CD4-positive, alpha-beta memory T cell (primary cell): ENCODE measurements around the gene CISTR. TPM values are rescaled to one million over a fixed set of nuclear protein-coding genes. Genes with fewer than 3 reads are reported as not detected.
A peak's percentile ranks its signal among the peaks of the same experiment; 100 is the strongest.

ENCODE experiments used
- CTCF ChIA-PET: fragments of 350-600 bp; sonication (Branson Sonifier 250); formaldehyde crosslinking; loops from one replicate; lab custom pipeline; 2021; ENCODE audit warnings: inconsistent platforms; ENCODE audit not compliant: partially characterized antibody; lab: Charles Lee
- POLR2A ChIA-PET: fragments of 350-600 bp; sonication (Branson Sonifier 250); formaldehyde crosslinking; loops from one replicate; lab custom pipeline; 2021; ENCODE audit not compliant: partially characterized antibody; lab: Charles Lee
- DNase-seq, 5 donors: peaks; one replicate each; pipeline versions ENCODE4 v3.0.0 to v3.0.0-alpha.2; 2020 to 2022; ENCODE audit warnings: mixed read lengths in 1 of 5
- H3K27ac ChIP-seq: one replicate; pipeline ENCODE4 v1.7.0; 2013; ENCODE audit warnings: low read depth, low read length
- H3K27me3 ChIP-seq: 2 replicates; pipeline ENCODE4 v1.7.0; 2013; ENCODE audit warnings: mild to moderate bottlenecking, low read length, moderate library complexity; ENCODE audit not compliant: insufficient read depth
- H3K36me3 ChIP-seq: 2 replicates; pipeline ENCODE4 v1.7.0; 2013; ENCODE audit warnings: mild to moderate bottlenecking, low read length, moderate library complexity; ENCODE audit not compliant: insufficient read depth
- H3K4me1 ChIP-seq: 2 replicates; pipeline ENCODE4 v1.7.0; 2013; ENCODE audit warnings: mild to moderate bottlenecking, low read length, moderate library complexity; ENCODE audit not compliant: insufficient read depth
- H3K4me3 ChIP-seq, 2 donors: one replicate each; pipeline ENCODE4 v1.7.0; 2013; ENCODE audit warnings: low read length in 2 of 2, mild to moderate bottlenecking in 1 of 2
- H3K9me3 ChIP-seq, 2 donors: one replicate each; pipeline ENCODE4 v1.7.0; 2013; ENCODE audit warnings: low read length in 2 of 2, control low read depth in 1 of 2; ENCODE audit not compliant: control insufficient read depth in 1 of 2
- H3K27ac Mint-ChIP-seq, 7 donors: one replicate each; pipeline ENCODE4 v1.8.0; 2020 to 2021; ENCODE audit warnings: mixed read lengths in 7 of 7, mild to moderate bottlenecking in 6 of 7, inconsistent platforms in 3 of 7, moderate library complexity in 3 of 7
- H3K27me3 Mint-ChIP-seq, 2 donors: one replicate each; pipeline ENCODE4 v1.8.0; 2020 to 2021; ENCODE audit warnings: mixed read lengths in 2 of 2
- H3K36me3 Mint-ChIP-seq, 2 donors: one replicate each; pipeline ENCODE4 v1.8.0; 2020 to 2021; ENCODE audit warnings: mixed read lengths in 2 of 2, inconsistent platforms in 1 of 2, mild to moderate bottlenecking in 1 of 2
- H3K4me1 Mint-ChIP-seq, 4 donors: one replicate each; pipeline ENCODE4 v1.8.0; 2020 to 2021; ENCODE audit warnings: mixed read lengths in 4 of 4, mild to moderate bottlenecking in 1 of 4
- H3K4me3 Mint-ChIP-seq, 8 donors: one replicate each; pipeline ENCODE4 v1.8.0; 2020 to 2021; ENCODE audit warnings: mixed read lengths in 8 of 8, mild to moderate bottlenecking in 7 of 8, moderate library complexity in 6 of 8, inconsistent platforms in 3 of 8
- H3K9me3 Mint-ChIP-seq, 8 donors: one replicate each; pipeline ENCODE4 v1.8.0; 2020 to 2021; ENCODE audit warnings: mixed read lengths in 8 of 8, mild to moderate bottlenecking in 5 of 8, inconsistent platforms in 3 of 8, moderate library complexity in 1 of 8
- intact Hi-C: fragments of 100-400 bp; cut with micrococcal nuclease; formaldehyde crosslinking; loops from one replicate; pipeline ENCODE4 v1.15.1; 2023
- polyA plus RNA-seq, 2 donors: library from polyadenylated mRNA; unstranded; fragments of 300-500 nt; fragmentation: Illumina TruSeq; gene quantifications; one replicate each; pipeline ENCODE4 v1.2.3, GENCODE V29; 2021
- total RNA-seq, 2 experiments: library from RNA; stranded (reverse); gene quantifications; one replicate each; pipeline ENCODE4 v1.2.3, GENCODE V29; 2021

Gene CISTR
- total and polyA plus RNA-seq, 4 experiments from 2014 or later, result not detected

- peaks cover 32% of the 10 kb centered on the region for H3K4me1 ChIP-seq
- H3K27me3 ChIP-seq, result peaks cover 21% of the 10 kb centered on the region
- no peak overlapping the region for H3K4me3 ChIP-seq
- H3K4me3 Mint-ChIP-seq, result no peak overlapping the region
- DNase-seq, result no peak
- H3K27ac ChIP-seq, result no peak overlapping the region
- no peaks in the 10 kb centered on the region for H3K9me3 ChIP-seq
- intact Hi-C loops, result no loop called here
- CTCF ChIA-PET, result interaction anchor here (1.9 to 6.5 kb wide), 2 partner anchors 9 to 50 kb away, joined by 6 to 122 read pairs; no protein-coding TSS in a partner anchor
- peaks cover 9 to 13% (median 11%) of the 10 kb centered on the region in 4 donors for H3K4me1 Mint-ChIP-seq
- no peaks in the 10 kb centered on the region for H3K9me3 Mint-ChIP-seq
- POLR2A ChIA-PET, result interaction anchor here (0.6 kb wide), 1 partner anchor 457 kb away, joined by 3 read pairs; the partner anchor contains the start of gene PFDN5
- no peaks in the 10 kb centered on the region for H3K36me3 ChIP-seq
- peaks cover 4 to 6% of the 10 kb centered on the region in 2 donors for H3K27me3 Mint-ChIP-seq
- H3K27ac Mint-ChIP-seq, result no peak overlapping the region
- no peaks in the 10 kb centered on the region for H3K36me3 Mint-ChIP-seq
Observed at GRCh38 chr12:53752621-53753020, 842 bp upstream of the CISTR start.

GRCh38 chr12:53752192-53752601 is 418 bp upstream of the CISTR start:
- Histone ChIP-seq H3K9me3 (no peaks in the 10 kb centered on the region), H3K27me3 (peaks cover 21% of the 10 kb centered on the region), H3K36me3 (no peaks in the 10 kb centered on the region), H3K27ac (no peak overlapping the region), H3K4me1 (peaks cover 32% of the 10 kb centered on the region), H3K4me3 (peak overlapping the region in 1 of 2 donors; percentile 53)
- CTCF ChIA-PET, result interaction anchor here (1.9 to 6.5 kb wide), 2 partner anchors 9 to 50 kb away, joined by 6 to 122 read pairs; no protein-coding TSS in a partner anchor
- Mint-ChIP-seq H3K36me3 (no peaks in the 10 kb centered on the region), H3K27ac (no peak overlapping the region), H3K4me3 (no peak overlapping the region), H3K9me3 (no peaks in the 10 kb centered on the region), H3K4me1 (peaks cover 8 to 17% (median 12%) of the 10 kb centered on the region in 4 donors), H3K27me3 (peaks cover 6 to 7% of the 10 kb centered on the region in 2 donors)
- POLR2A ChIA-PET, result interaction anchor here (0.6 to 1.9 kb wide), 2 partner anchors 25 to 457 kb away, joined by 3 to 11 read pairs; partner anchors contain the start of genes CALCOCO1 and PFDN5
- DNase-seq, result no peak
- intact Hi-C loops, result no loop called here

GRCh38 chr12:53750812-53751335 is 905 bp downstream of the CISTR start:
- ChIA-PET CTCF (interaction anchor here (0.9 to 1.9 kb wide), 2 partner anchors 49 to 51 kb away, joined by 3 to 6 read pairs; no protein-coding TSS in a partner anchor), POLR2A (interaction anchor here (1.0 to 1.9 kb wide), 2 partner anchors 24 to 74 kb away, joined by 5 to 11 read pairs; partner anchors contain the start of gene CALCOCO1)
- Mint-ChIP-seq H3K4me3 (no peak overlapping the region), H3K36me3 (no peaks in the 10 kb centered on the region), H3K27me3 (peaks cover 7 to 9% of the 10 kb centered on the region in 2 donors), H3K9me3 (no peaks in the 10 kb centered on the region), H3K27ac (no peak overlapping the region), H3K4me1 (peaks cover 4 to 19% (median 13%) of the 10 kb centered on the region in 4 donors)
- Histone ChIP-seq H3K4me1 (peaks cover 35% of the 10 kb centered on the region), H3K9me3 (no peaks in the 10 kb centered on the region), H3K27me3 (peaks cover 26% of the 10 kb centered on the region), H3K4me3 (peak overlapping the region in 1 of 2 donors; percentile 53), H3K27ac (no peak overlapping the region), H3K36me3 (no peaks in the 10 kb centered on the region)
- intact Hi-C loops, result no loop called here
- DNase-seq, result peak in 2 of 5 donors; percentile 28 to 50

GRCh38 chr12:53749986-53750811 is 1.6 kb downstream of the CISTR start:
- Histone ChIP-seq H3K36me3 (no peaks in the 10 kb centered on the region), H3K27me3 (peaks cover 32% of the 10 kb centered on the region), H3K4me1 (peaks cover 35% of the 10 kb centered on the region), H3K9me3 (no peaks in the 10 kb centered on the region), H3K4me3 (no peak overlapping the region), H3K27ac (no peak overlapping the region)
- Mint-ChIP-seq H3K9me3 (no peaks in the 10 kb centered on the region), H3K36me3 (no peaks in the 10 kb centered on the region), H3K27ac (no peak overlapping the region), H3K27me3 (peaks cover 9 to 12% of the 10 kb centered on the region in 2 donors), H3K4me3 (no peak overlapping the region), H3K4me1 (peaks cover 4 to 19% (median 12%) of the 10 kb centered on the region in 4 donors)
- POLR2A ChIA-PET, result interaction anchor here (1.0 to 1.9 kb wide), 2 partner anchors 22 to 23 kb away, joined by 4 to 11 read pairs; partner anchors contain the start of gene CALCOCO1
- CTCF ChIA-PET, result no interaction called here
- intact Hi-C loops, result no loop called here
- DNase-seq, result no peak

- peaks cover 39% of the 10 kb centered on the region for H3K27me3 ChIP-seq
- Mint-ChIP-seq H3K36me3 (no peaks in the 10 kb centered on the region), H3K27me3 (peaks cover 19 to 28% of the 10 kb centered on the region in 2 donors), H3K27ac (no peak overlapping the region), H3K9me3 (no peaks in the 10 kb centered on the region), H3K4me1 (peaks cover 7 to 22% (median 17%) of the 10 kb centered on the region in 4 donors), H3K4me3 (peak overlapping the region in 2 of 8 donors; percentile 62 to 83)
- ChIA-PET POLR2A (interaction anchor here (1.0 to 2.9 kb wide), 3 partner anchors 9 to 73 kb away, joined by 4 to 21 read pairs (median 6); partner anchors contain the start of genes ATP5MC2 and CALCOCO1), CTCF (interaction anchor here (1.3 to 9.9 kb wide), 9 partner anchors 7 to 205 kb away, joined by 3 to 290 read pairs (median 59); partner anchors contain the start of genes ATP5MC2 and CALCOCO1)
- H3K4me1 ChIP-seq, result peaks cover 40% of the 10 kb centered on the region
- no peak overlapping the region for H3K4me3 ChIP-seq
- intact Hi-C loops, result no loop called here
- H3K36me3 ChIP-seq, result no peaks in the 10 kb centered on the region
- no peaks in the 10 kb centered on the region for H3K9me3 ChIP-seq
- H3K27ac ChIP-seq, result no peak overlapping the region
- DNase-seq, result no peak
Observed at GRCh38 chr12:53748072-53748840, 3.5 kb downstream of the CISTR start.

GRCh38 chr12:53747095-53747494 is 4.7 kb downstream of the CISTR start:
- peak overlapping the region in 6 of 8 donors; percentile 14 to 84 (median 71) for H3K4me3 Mint-ChIP-seq
- intact Hi-C loops, result no loop called here
- no peak overlapping the region for H3K4me3 ChIP-seq

More at GRCh38 chr12:53747095-53747494, 4.7 kb downstream of the CISTR start:
- no peaks in the 10 kb centered on the region for H3K9me3 Mint-ChIP-seq
- H3K27me3 Mint-ChIP-seq, result peaks cover 22 to 38% of the 10 kb centered on the region in 2 donors
- H3K27ac ChIP-seq, result no peak overlapping the region
- H3K27me3 ChIP-seq, result peaks cover 39% of the 10 kb centered on the region
- ChIA-PET CTCF (interaction anchor here (0.6 to 9.9 kb wide), 19 partner anchors 8 to 664 kb away, joined by 3 to 290 read pairs (median 11); partner anchors contain the start of genes ATF7, ATP5MC2, CALCOCO1 and SMUG1), POLR2A (interaction anchor here (1.0 to 2.9 kb wide), 6 partner anchors 10 to 246 kb away, joined by 3 to 21 read pairs (median 4); partner anchors contain the start of genes ATP5MC2, CALCOCO1 and TARBP2)
- H3K36me3 Mint-ChIP-seq, result no peaks in the 10 kb centered on the region
- no peak for DNase-seq
- no peaks in the 10 kb centered on the region for H3K36me3 ChIP-seq
- no peak overlapping the region for H3K27ac Mint-ChIP-seq
- H3K9me3 ChIP-seq, result no peaks in the 10 kb centered on the region
- peaks cover 41% of the 10 kb centered on the region for H3K4me1 ChIP-seq
- H3K4me1 Mint-ChIP-seq, result peaks cover 8 to 22% (median 19%) of the 10 kb centered on the region in 4 donors
